Measurements from ENCODE around the gene HOXC5.

The HOXC5 gene

DNA sequence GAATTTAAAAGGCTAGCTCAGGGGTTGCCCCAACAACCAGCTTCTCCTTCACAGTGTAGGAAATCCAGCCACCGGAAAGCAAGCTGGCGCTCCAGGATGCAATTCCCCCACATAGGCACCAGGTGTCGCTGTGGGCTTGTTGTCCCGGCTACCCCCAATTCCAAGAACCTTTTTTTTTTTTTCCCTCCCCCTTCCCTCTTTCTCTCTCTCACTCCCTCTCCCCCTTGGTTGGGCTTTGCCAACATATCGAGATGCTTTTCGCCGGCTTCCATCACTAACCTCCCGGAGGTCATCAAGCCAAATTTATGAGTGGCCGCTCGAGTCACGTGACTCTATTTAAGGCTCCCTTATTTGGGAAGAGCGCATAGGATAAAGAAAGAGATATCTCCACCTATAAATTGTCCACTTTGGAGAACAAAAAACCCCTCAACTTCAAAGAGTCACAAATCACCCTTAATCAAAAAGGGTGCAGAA lies at the start of gene HOXC5:
Gene HOXC5, plus strand, starts transcription at position 424 of the 474 bp plus-strand sequence. CDS start 73 bp downstream, outside the sequence.
- DNase-seq = peak; percentile 92

DNA sequence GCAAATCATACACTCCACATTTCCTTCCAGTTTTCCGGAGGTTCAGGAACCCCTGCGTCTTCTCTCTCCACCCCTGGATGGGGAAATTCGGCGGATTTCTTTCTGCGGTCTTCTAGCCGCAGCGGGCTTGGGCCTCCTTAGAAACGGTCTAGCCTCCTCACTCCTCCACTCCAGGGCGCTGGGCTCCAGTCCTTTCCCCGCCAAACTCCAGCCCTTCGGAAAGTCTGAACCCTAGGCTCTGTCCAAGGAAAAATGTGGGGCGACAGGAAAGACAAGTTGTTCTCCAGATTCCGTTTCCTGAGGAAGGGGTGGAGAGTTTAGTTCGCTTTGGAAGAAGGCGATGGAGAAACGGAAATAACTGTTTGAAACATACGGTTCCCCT lies 49.3 kb upstream of the HOXC5 start:
- no peak for DNase-seq

DNA sequence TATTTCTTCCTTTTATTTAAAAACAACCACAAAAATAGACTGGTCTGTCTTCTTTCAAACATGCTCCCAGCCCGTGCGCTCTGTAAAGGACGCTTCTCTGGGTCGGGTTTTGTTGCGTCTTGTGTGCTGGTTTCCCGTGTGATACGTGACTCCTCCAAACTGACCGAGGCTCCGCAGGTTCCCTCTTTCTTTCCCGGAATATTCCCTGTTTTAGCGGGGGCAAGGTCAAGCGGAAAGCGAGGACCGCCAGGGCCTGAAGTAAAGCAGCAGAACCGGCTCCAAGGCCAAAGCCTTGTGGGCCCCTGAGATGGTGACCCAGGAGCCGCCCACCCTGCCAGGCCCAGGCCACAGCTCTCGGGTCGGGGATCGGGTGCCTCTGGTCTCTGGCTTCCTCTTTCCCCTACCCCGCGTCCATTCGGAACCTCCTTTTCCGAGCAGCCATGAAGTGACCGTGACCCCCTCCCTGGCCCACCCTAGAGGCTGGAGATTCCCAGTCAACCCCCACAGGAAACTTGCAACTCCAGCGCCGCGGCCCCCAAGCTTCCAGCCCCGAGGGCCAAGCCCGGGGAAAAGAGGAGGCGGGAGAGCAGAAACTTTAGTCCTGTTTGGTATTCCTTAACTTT lies 48.8 kb upstream of the HOXC5 start:
- DNase-seq = no peak

GRCh38 chr12:53984901-53985691 lies 47.8 kb upstream of the HOXC5 start, which contains the start of gene HOXC10:
TSS of gene HOXC10 (plus strand) at chr12:53985146. CDS start at chr12:53985260, 114 bp downstream.
- DNase-seq = peak; percentile 95

DNA sequence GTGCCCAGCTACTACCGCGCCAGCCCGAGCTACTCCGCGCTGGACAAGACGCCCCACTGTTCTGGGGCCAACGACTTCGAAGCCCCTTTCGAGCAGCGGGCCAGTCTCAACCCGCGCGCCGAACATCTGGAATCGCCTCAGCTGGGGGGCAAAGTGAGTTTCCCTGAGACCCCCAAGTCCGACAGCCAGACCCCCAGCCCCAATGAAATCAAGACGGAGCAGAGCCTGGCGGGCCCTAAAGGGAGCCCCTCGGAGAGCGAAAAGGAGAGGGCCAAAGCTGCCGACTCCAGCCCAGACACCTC lies 47.2 kb upstream of the HOXC5 start:
- no peak for DNase-seq

DNA sequence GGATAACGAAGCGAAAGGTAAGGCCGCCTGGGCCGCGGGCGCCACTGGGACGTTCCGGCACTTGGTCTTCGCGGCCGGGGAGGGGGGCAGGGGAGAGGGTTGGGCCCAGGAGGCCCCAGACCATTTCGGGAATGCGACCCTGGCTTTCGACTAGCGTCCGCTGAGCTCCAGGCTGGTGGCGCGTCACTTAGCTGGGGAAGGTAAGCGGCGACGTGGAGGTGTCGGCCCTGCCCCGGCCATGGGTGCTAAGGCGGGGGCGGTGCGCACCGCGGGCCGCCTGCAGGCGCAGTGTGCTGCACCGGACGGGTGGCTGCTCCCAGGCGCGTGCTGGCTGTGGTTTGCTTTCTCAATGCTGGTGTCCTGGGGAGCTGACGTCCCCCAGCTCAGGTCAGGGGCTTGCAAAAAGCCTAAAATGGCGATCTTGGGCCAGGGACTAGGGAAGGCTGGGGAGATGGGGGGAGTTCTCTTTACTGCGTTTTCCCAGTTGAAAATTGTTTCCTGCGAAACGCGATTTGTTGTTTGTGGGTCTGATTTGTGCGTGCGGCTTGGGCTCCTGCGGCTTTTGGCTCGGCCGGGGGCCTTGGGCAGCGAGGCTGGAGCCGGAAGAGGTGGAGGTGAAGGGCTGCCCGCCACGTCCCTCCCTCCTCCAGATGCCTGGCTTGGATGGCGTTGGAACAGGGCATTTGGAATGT lies 46.7 kb upstream of the HOXC5 start:
- DNase-seq = no peak

DNA sequence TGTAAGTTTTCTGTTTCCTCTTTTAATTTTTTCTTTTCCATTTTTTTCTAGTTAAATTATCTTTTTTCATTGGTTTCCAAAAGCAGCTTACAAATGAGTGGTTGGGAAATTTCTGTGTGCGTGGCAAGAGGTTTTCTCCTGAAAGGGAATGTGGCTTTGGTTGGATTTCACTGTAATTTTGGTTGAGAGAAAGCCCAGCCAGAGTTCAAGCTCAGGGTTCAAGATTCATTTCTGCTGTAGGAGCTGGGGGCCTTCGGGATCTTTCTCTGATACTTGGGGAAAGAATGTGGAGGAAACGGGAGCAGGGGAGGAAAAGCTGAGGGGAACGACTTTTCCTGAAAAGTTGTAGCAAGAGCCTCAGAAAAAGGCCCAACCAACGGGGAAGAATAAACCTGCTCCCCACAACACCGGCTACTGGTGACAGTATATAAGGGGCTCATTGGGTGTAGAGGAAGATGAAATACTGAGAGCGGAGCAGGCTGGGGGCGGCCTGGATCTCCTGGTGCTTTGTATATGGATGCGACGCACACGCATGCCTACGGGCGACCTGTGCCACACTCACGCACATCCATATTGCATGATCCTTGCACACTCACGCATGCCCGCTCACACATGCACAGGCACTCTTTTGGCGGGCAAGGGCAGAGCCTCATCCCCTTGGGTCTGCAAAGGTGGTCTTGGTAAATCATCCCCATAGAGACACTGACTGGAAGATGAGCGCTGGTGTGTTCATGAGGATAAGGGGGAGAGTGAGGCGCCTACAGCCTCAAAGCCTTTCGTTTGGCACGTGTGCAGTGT lies 46.0 kb upstream of the HOXC5 start:
- no peak for DNase-seq

DNA sequence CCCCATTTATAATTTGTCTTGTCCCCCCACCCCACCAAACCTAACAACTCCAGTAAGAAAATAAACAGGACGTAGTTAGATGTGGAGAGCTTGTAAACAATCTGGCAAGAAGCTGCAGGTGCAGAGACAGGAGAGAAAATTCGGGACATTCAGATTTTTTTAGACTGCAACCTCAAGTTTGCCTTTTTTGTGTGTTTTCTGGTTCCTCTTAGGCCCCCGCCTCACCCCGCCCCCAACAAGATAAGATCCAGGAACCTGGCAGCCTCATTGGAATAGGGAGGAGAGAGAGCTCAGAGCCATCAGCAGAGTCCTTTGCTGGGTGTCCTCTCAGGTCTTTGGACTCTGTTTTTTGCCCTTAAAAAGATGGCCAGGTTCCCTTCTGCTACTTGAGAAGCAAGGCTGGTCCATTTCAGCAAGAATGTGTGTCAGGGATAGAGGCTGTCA lies 45.0 kb upstream of the HOXC5 start:
- no peak for DNase-seq

- no peak for DNase-seq
Observed at GRCh38 chr12:53988541-53989226, 44.2 kb upstream of the HOXC5 start.

GRCh38 chr12:53989227-53990113 lies 43.4 kb upstream of the HOXC5 start:
- peak; percentile 77 for DNase-seq

GRCh38 chr12:53990311-53991076 lies 42.4 kb upstream of the HOXC5 start:
- peak; percentile 58 for DNase-seq

DNA sequence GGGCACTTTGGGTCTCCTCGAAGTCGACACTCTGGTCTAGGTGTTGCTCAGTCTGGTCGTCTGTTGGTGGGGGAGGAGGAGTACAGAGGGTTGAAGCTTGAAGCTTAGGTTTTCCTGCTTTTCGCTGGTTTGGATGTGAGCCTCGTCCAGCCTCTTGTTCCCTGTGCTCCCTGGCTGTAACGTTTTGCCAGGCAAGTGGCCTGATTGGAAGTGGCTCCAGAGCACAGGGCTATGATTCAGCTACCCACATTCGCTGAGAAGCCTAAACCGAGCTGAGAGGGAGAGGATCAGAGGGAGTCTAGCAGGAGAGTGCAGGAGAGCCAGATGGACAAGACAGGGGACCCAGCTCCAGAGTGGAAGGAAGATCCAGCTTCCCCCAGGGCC lies 41.8 kb upstream of the HOXC5 start:
- peak; percentile 53 for DNase-seq

- DNase-seq = no peak
Observed at GRCh38 chr12:53992377-53992889, 40.4 kb upstream of the HOXC5 start.

- DNase-seq = no peak
Observed at GRCh38 chr12:53993162-53994008, 39.5 kb upstream of the HOXC5 start.

DNA sequence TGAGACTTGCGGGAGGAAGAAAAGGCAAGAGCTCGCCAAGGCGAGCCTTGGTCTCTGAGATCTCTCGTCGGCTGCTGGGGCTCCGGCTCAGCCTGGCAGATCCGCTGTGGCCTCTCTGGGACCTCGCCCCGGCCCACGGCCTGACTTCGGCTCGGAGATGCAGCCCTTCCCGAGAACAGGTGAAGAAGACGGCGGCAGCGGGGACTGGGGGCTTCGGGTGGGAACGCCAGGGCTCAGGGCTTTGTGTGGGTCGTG lies 38.9 kb upstream of the HOXC5 start:
- DNase-seq = no peak

GRCh38 chr12:53994264-53995001 lies 38.4 kb upstream of the HOXC5 start:
- no peak for DNase-seq

- DNase-seq = peak; percentile 61
Observed at GRCh38 chr12:53995002-53995377, 37.9 kb upstream of the HOXC5 start.

- peak; percentile 61 for DNase-seq
Observed at GRCh38 chr12:53995378-53996239, 37.2 kb upstream of the HOXC5 start.

All from NCI-H1092 treated with DMSO at 0.1 percent for 48 hours (cell line).